NCI-H2029 treated with DMSO at 0.1 percent for 48 hours (cell line): Measurements from ENCODE around the gene APOC3.
"Not testable (repeated sequence)": the region's sequence is repeated elsewhere in the genome, so short reads cannot be mapped to it uniquely, and the experiment has no call there.

ENCODE experiments used
- DNase-seq: peaks from one replicate; lab custom pipeline; 2025; lab: John Stamatoyannopoulos, UW

APOC3 gene

DNA sequence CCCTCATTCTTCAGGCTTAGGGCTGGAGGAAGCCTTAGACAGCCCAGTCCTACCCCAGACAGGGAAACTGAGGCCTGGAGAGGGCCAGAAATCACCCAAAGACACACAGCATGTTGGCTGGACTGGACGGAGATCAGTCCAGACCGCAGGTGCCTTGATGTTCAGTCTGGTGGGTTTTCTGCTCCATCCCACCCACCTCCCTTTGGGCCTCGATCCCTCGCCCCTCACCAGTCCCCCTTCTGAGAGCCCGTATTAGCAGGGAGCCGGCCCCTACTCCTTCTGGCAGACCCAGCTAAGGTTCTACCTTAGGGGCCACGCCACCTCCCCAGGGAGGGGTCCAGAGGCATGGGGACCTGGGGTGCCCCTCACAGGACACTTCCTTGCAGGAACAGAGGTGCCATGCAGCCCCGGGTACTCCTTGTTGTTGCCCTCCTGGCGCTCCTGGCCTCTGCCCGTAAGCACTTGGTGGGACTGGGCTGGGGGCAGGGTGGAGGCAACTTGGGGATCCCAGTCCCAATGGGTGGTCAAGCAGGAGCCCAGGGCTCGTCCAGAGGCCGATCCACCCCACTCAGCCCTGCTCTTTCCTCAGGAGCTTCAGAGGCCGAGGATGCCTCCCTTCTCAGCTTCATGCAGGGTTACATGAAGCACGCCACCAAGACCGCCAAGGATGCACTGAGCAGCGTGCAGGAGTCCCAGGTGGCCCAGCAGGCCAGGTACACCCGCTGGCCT lies 641 bp downstream of the APOC3 start:
- DNase-seq, result no peak

DNA sequence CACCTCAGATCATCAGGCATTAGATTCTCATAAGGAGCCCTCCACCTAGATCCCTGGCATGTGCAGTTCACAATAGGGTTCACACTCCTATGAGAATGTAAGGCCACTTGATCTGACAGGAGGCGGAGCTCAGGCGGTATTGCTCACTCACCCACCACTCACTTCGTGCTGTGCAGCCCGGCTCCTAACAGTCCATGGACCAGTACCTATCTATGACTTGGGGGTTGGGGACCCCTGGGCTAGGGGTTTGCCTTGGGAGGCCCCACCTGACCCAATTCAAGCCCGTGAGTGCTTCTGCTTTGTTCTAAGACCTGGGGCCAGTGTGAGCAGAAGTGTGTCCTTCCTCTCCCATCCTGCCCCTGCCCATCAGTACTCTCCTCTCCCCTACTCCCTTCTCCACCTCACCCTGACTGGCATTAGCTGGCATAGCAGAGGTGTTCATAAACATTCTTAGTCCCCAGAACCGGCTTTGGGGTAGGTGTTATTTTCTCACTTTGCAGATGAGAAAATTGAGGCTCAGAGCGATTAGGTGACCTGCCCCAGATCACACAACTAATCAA lies 2.2 kb downstream of the APOC3 start:
- no peak for DNase-seq

DNA sequence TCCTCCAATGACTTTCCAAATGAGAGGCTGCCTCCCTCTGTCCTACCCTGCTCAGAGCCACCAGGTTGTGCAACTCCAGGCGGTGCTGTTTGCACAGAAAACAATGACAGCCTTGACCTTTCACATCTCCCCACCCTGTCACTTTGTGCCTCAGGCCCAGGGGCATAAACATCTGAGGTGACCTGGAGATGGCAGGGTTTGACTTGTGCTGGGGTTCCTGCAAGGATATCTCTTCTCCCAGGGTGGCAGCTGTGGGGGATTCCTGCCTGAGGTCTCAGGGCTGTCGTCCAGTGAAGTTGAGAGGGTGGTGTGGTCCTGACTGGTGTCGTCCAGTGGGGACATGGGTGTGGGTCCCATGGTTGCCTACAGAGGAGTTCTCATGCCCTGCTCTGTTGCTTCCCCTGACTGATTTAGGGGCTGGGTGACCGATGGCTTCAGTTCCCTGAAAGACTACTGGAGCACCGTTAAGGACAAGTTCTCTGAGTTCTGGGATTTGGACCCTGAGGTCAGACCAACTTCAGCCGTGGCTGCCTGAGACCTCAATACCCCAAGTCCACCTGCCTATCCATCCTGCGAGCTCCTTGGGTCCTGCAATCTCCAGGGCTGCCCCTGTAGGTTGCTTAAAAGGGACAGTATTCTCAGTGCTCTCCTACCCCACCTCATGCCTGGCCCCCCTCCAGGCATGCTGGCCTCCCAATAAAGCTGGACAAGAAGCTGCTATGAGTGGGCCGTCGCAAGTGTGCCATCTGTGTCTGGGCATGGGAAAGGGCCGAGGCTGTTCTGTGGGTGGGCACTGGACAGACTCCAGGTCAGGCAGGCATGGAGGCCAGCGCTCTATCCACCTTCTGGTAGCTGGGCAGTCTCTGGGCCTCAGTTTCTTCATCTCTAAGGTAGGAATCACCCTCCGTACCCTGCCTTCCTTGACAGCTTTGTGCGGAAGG lies 2.9 kb downstream of the APOC3 start:
- no peak for DNase-seq

DNA sequence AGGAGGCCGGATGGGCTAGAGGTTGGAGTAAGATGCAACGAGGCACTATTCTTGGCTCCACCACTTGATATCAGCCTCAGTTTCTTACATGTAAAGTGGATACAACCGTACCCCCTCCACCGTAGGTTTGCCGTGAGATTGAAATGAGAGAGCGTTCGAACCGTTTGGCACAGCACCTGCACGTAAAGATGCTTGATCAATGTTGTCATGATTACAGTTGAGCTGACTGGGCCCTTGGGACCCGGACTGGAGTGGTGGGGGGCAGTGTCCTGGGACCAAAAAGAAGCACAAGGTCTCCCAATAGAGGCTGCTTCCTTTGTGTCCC lies 3.7 kb downstream of the APOC3 start:
- DNase-seq, result no peak

DNA sequence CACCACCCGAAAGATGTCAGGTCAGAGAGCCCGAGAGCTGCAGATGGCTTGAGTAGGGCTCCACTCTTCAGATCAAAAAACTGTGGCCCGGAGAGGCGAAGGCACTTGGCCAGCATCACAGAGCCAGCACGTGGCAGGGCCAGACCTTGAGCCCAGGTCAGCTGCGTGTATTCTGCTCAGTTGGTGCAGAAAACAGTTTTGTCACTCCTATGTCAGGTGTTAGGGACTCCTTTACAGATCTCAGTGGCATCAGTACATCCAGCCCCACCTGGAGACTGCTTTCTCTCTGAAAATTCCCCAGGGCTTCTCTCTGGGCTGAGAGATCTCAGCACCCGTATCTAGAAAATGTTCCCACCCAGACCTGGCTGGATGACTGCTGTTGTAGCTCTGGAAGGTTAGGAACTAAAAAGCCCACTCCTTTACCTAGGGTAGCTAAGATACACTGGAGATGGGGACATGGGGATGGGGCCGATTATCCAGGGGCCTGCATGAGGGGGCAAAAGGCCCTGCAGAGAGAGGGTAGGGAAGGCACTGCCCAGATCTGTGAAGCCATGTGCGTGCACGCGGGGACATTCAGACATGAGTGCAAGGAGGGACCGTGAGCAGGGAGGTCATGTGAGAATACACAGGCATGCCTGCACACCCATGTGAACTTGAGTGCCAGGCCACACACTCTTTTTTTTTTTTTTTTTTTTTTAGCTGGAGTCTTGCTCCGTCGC lies 4.3 kb downstream of the APOC3 start:
- DNase-seq, result no peak

DNA sequence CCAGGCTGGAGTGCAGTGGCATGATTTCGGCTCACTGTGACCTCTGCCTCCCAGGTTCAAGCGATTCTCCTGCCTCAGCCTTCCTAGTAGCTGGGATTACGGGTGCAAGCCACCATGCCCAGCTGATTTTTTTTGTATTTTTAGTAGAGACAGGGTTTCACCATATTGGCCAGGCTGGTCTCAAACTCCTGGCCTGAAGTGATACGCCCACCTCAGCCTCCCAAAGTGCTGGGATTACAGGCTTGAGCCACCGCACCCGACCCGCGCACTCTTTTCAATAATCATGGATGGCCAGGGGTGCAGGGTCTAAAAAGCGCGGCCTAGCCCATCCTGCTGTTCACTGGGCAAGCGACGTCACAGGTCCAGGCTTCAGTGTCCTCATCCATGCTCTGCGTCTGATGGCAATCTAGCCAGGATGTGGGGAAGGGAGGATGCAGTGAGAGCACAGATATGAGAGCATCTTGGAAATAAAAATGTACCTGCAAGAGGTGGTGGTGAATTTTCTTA lies 4.9 kb downstream of the APOC3 start:
- DNase-seq, result not testable (repeated sequence)

DNA sequence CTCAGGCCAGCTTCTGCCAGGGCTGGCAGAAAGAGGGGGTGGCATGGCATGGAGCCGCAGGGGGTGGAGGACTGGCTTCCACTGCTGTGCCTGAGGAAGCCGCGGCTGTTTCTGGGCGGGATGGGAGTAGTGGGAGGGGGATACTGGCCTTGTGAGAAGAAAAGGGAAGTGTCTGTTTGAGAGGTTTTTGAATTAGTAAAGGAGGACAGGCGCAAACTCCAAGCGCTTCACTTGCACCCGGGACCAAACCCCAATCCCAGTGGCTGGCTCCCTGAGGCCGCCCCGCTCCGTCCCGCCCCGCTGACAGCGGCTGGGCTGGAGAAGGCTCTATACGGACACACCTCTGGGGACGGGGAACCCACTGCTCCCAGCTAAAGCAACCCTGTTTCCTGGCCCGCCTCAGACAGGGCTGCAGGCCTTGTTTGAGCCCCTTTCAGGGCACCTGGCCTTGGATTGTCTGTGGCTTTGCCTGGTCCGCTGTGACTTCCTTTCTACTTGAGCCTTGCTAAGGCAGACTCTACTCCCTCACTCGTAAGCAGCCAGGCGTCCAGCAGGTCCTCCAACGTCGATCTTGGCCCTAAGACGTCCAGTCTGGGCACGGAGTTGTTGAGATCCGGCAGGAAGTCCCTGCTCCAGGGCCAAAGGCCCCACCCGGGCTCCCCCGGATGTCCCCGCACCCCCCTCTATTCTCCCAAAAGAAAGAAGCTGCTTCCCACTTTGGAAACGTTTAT lies 5.5 kb downstream of the APOC3 start:
- DNase-seq, result no peak

DNA sequence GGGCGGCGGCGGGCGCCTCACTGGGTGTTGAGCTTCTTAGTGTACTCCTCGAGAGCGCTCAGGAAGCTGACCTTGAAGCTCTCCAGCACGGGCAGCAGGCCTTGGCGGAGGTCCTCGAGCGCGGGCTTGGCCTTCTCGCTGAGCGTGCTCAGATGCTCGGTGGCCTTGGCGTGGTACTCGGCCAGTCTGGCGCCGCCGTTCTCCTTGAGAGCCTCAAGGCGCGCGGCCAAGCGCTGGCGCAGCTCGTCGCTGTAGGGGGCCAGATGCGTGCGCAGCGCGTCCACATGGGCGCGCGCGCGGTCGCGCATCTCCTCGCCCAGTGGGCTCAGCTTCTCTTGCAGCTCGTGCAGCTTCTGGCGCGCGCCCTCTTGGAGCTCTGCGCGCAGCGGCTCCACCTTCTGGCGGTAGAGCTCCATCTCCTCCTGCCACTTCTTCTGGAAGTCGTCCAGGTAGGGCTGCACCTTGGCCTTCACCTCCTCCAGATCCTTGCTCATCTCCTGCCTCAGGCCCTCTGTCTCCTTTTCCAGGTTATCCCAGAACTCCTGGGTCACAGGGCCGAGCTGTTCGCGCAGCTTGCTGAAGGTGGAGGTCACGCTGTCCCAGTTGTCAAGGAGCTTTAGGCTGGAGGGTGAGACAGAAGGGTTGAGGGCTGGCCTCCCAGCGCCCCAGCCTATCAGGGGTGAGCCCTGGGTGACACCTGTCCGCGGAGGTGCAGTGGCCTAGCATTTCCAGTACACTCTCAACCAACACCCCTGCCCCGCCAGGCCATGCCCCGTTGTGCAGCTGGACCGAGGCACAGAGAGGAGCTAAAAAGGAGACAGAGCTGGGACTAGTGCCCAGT lies 6.3 kb downstream of the APOC3 start:
- peak; percentile 68 for DNase-seq

DNA sequence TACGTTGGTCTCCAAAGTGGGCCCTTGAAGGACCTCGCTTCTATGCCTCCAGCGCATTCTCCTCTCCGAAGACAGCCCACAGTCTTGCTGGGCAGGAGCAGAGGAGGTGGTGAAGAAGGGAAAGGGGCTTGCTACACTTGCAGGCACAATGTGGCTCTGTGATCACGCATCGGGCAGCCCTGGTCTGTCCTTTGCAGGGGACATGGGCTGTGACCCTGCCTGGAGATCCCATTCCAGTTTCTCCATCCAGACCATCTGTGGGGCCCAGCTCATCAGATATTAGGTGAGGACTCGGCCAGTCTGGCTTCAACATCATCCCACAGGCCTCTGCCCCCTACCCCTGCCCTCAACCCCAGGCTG lies 6.9 kb downstream of the APOC3 start:
- DNase-seq, result no peak

DNA sequence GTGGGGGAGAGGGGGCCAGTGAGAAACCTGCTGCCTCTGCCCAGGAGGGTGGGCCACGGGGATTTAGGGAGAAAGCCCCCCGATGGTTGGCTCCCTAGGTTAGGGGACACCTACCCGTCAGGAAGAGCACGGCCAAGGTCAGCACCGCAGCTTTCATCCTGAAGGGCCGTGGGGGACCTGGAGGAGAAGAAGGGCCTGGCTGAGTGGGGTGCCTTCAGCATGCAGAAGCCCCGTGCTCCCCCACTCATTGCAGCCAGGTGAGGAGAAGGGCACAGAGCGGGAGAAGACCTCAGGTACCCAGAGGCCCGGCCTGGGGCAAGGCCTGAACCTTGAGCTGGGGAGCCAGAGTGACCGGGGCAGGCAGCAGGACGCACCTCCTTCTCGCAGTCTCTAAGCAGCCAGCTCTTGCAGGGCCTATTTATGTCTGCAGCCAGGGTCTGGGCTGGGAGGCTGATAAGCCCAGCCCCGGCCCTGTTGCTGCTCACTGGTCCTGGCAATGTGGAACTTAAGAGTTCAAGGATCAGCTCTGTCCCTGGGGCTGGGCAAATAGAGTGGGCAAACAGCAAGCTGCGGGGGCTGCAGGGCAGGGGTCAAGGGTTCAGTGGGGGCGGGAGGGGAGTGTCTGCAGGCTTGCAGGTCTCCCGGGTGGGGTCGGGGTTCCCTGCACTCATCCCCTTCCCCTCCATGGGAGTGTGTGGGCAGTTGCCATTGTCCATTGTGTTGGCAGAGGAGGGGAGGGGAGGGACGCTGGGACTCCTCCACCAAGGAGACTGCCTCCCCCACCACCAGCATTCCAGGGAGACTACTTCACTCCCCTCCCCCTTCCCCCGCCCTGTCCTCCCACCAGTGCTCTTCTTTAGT lies 7.8 kb downstream of the APOC3 start, which contains the start of gene APOA1:
Gene APOA1 (minus strand): TSS at position 392 of the 861 bp plus-strand sequence. CDS start 235 bp downstream, at position 157.
- no peak for DNase-seq

DNA sequence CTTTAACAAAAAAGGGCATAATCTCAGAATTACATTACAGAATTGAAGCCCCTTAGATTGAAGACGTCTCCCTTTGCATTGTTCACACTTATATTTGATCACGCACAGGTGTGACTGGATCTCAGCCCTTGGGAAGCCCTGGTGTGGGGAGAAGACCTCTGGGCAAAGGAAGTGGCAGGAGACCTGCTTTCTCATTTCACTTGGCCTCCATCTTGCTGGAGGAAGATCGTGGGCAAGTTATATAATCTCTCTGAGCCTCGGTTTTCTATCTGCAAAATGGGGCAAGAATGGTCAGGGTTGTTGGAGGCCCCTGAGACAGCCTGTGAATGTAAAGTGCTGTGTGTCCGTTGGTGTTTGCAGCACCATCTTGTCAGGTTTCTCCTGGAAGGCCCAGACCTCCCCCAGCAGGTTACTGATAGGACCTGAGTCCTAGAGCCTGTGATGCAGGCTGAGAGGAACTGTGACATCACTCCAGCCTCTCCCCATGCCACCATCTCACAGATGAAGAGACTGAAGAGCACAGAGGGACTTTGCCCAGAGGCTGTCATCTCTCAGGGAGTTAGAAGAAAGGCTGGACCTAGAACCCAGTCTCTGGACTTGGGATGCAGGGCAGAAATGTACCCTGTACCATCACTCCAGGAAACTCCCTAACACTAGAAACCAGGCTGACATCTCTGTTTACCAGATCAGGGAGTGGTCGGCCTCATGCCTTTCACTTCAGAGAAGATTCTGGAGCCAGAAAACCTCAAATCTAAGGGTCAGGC lies 8.8 kb downstream of the APOC3 start:
- no peak for DNase-seq

DNA sequence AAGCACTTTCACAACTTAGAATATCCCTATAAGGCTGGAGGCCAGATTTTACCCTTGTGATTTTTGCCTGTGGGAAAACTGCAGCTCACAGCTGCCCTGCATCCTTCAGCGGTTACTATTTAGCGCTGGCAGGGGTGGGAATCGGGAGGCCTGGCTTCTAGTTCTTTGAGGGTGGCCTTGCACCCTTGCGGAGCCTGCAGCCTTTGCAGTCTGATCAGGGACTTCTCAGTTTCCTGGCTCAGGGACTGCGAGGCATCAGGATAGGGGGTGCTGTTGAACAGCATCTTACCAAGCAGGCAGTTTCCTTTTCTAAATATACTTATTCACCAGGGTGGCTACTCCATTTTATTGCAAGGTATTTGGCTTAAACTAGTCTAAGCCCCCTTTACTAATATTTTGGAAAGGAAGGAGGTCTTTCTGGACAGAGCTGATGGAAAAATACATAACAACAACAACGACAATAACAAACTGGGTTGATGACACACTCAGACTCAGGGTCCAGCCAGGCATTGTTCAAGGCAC lies 10.6 kb downstream of the APOC3 start:
- no peak for DNase-seq

DNA sequence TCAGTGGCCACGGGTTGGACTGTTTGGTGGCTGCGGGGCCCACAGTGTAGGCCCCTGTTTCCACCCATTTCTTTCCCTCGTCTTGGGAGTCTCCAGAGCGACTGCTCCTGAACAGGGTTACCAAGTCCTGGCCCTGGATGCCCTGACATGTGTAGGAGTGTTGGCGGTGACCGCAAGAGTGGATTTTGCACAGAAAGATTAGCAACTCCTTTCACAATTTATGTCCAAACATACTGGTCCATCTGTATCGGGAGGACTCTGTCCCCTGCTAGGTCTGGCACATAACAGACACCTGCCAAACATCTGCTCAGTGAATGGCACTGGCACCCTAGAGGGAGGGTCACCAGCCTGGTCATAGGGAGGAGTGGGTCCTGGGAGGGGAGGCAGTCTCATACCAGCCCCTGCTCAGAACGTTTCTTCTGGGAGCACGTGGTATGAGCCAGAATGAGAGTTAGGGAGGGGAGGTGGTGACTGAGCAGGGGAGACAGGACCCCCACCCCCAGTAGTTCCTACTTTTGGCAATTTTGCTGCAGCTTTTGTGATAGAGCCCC lies 11.1 kb downstream of the APOC3 start:
- no peak for DNase-seq

DNA sequence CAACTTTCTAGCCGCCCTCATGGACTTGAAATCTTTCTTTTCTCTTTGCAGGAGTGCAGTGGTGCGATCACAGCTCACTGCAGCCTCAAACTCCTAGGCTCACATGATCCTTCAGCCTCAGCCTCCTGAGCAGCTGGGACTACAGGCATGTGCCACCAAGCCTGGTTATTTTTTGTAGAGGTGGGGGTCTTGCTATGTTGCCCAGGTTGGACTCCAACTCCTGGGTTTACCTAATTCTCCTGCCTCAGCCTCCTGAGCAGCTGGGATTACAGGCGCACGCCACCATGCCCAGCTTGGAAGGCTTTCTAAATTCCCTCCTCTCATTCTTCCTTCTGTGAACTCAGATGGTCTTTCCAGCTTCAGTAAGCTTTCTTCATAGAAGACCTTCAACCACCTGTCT lies 12.4 kb downstream of the APOC3 start:
- DNase-seq, result no peak

DNA sequence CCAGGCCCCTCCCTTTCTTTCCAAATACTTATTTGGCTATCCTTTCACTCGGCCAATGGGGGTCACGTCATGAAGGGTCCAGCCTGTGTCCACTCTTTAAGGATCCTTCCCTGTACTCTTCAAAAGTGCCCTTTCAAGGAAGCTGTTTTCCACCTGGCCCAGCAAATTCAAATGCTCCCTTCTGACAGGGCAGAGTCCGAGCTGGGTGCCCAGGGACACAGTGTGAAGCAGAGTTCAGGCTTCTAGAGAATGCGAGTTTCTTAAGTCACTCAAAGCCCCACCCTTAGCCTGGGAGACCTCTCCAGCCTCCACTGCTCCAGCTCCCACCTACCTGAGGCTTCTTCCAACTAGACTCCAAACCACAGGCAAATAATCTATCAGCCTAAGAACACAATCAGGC lies 13.2 kb downstream of the APOC3 start:
- DNase-seq, result no peak

DNA sequence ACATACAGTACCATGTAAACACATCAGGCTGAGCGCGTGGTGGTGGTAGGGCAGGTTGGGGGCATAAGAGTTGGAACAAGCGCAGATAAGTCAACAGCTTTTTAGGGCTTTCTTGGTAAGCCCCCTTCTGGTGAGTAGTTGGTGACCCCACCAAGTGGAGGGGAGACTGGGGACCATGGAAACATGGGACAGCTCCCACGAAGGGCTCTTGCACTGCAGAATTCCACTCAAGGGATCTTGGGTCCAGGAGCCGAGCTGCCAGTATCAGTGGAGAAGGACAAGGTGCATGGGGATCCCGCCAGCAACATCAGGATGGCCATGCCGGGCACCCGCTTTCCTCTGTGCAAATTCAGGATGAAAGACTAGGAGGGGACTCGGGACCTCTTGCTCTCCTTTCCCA lies 14.0 kb downstream of the APOC3 start:
- DNase-seq, result no peak

DNA sequence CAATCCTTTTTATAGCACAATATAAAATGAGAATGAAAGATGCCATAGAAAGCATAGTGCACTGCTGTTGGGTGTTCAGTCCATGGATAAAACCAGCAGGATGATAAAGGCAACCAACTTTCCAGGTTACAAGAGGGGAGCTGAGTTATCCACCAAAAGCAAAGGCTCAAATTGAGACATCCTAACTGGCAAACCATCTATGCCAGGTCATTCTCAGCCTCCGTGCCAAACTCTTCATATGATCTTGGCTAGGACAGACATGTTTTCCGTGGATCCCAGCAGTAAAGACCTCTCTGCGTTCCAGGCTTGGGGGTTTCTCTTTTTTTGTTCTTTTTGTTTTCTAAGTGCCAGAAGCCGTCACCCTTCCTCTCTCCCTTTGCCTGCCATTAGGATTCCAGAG lies 15.0 kb downstream of the APOC3 start:
- DNase-seq, result no peak

DNA sequence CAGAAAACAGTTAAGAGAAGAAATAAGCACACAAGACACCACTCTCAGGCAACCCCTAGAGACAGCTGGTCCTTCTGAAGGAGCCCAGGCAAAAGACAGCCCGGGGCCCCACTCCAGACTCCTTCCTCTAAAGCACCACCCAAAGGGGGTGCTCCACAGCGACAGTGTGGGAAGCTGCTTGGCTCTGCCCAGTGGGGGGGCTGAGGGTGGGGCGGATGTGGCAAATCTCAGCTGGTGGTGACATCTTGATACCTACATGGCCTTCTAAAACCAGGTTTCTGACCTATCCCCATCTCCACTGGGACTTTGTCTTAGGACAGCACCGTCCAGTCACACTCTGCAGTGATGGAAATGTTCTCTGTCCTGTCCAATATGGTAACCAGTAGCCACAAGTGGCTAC lies 17.9 kb downstream of the APOC3 start:
- DNase-seq, result no peak
